ENCODE measurements around the gene ARID4B.

Gene ARID4B

DNA sequence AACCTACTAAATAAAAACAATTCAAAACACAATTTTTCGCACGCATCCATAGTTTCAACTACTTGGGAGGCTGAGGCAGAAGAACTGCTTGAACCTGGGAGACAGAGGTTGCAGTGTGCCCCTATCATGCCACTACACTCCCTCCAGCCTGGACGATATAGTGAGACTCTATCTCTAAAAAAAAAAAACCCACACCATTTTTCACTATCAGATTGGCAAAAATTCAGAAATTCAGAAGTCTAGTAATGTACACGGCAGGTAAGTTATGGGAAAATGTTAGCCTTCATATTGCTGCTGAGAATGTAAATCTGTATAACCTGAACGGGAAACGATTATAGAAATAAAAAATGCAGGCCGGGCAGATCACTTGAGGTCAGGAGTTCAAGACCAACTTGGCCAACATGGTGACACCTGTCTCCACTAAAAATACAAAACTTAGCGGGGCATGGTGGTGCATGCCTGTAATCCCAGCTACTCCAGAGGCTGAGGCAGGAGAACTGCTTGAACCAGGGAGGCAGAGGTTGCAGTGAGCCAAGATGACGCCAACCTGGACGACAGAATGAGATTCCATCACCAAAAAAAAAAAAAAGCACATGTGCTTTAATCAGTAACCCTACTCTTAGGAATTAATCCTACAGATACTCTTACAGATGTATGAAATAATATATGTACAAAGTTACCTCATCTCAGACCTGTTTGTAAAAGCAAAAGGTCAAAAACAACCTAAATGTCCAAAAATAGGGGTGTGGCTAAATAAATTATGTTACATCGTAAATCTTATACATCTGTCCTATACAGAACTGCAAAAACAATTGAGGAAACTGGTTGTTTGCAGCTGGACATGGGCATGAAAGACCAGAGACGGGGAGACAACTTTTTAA lies 37.9 kb downstream of the ARID4B start:
- DNase-seq (no peak), ATAC-seq (ENCODE audit: insufficient read depth, low read depth) (no peak)
- Histone ChIP-seq H3K9ac (ENCODE audit: low read depth, low read length) (no peak overlapping the region), H3K36me3 (ENCODE audit: insufficient read depth, low read length) (no peaks in the 10 kb centered on the region), H4K20me1 (ENCODE audit: insufficient read depth, low read length) (peaks cover 45% of the 10 kb centered on the region), H3K9me3 (ENCODE audit: insufficient read depth, low read length, severe bottlenecking) (no peaks in the 10 kb centered on the region), H3K27ac (ENCODE audit: low read length) (no peak overlapping the region), H3K4me1 (ENCODE audit: insufficient read depth, low read length) (peaks cover 47% of the 10 kb centered on the region), H3K27me3 (ENCODE audit: insufficient read depth, low read length, poor library complexity) (no peaks in the 10 kb centered on the region), H3K4me2 (ENCODE audit: insufficient read depth, low read length) (no peak overlapping the region), H2AFZ (ENCODE audit: low read depth, low read length) (no peak overlapping the region), H3K79me2 (ENCODE audit: insufficient read depth, low read length) (peaks cover 99% of the 10 kb centered on the region), H3K4me3 (ENCODE audit: low read depth in 1 of 2, low read length in 2 of 2) (no peak overlapping the region)
- no peak for TF ChIP-seq EZH2 (IDR thresholded peaks at IDR 0.05; ENCODE audit: borderline replicate concordance, low read depth, low read length, severe bottlenecking)
- TF ChIP-seq, protein P1, sequence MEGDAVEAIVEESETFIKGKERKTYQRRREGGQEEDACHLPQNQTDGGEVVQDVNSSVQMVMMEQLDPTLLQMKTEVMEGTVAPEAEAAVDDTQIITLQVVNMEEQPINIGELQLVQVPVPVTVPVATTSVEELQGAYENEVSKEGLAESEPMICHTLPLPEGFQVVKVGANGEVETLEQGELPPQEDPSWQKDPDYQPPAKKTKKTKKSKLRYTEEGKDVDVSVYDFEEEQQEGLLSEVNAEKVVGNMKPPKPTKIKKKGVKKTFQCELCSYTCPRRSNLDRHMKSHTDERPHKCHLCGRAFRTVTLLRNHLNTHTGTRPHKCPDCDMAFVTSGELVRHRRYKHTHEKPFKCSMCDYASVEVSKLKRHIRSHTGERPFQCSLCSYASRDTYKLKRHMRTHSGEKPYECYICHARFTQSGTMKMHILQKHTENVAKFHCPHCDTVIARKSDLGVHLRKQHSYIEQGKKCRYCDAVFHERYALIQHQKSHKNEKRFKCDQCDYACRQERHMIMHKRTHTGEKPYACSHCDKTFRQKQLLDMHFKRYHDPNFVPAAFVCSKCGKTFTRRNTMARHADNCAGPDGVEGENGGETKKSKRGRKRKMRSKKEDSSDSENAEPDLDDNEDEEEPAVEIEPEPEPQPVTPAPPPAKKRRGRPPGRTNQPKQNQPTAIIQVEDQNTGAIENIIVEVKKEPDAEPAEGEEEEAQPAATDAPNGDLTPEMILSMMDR (IDR thresholded peaks at IDR 0.05; ENCODE audit: borderline replicate concordance, extremely low read depth, low read length, poor library complexity, severe bottlenecking), result no peak

DNA sequence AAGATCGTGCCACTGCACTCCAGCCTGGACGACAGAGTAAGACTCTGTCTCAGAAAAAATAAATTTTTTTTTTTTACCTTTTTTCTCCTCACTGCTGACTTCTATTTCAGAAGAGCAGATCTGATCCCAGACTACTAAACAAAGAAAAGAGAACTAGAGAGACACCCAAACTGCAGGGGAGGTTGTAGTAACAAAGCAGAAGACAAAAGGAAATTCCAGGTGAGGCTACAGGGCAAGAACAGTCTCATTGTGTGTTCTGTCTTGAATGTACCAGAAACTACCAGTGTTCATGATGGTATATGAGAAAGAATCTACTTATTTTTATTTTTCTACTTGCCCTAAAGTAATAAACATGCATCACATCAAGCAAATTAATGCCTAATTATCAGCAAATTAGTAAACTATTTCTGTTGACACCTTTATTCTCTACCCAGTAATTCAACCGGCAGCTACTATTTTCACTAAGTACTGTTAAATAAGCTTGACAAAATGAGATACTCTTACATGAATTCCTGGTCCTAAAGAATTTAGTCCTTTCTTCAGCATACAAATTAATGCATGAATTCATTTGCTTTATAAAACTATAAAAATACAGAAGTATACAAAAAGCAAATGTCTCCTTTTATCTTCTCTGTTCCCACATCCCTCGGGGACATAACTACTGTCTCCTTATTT lies 40.6 kb downstream of the ARID4B start:
- no peak for ATAC-seq (ENCODE audit: insufficient read depth, low read depth)
- H3K4me2 ChIP-seq (ENCODE audit: insufficient read depth, low read length), result no peak overlapping the region
- H3K4me1 ChIP-seq (ENCODE audit: insufficient read depth, low read length), result peaks cover 34% of the 10 kb centered on the region
- H3K27ac ChIP-seq (ENCODE audit: low read length), result 0 out of 2 replicates have a peak overlapping the region, but pooled peaks have one; percentile 13
- H3K27me3 ChIP-seq (ENCODE audit: insufficient read depth, low read length, poor library complexity), result no peaks in the 10 kb centered on the region
- TF ChIP-seq EZH2 (IDR thresholded peaks at IDR 0.05; ENCODE audit: borderline replicate concordance, low read depth, low read length, severe bottlenecking), result no peak
- TF ChIP-seq, protein P1 (IDR thresholded peaks at IDR 0.05; ENCODE audit: borderline replicate concordance, extremely low read depth, low read length, poor library complexity, severe bottlenecking), result no peak
- H3K9me3 ChIP-seq (ENCODE audit: insufficient read depth, low read length, severe bottlenecking), result no peaks in the 10 kb centered on the region
- peaks cover 98% of the 10 kb centered on the region for H3K79me2 ChIP-seq (ENCODE audit: insufficient read depth, low read length)
- no peak for DNase-seq
- H3K36me3 ChIP-seq (ENCODE audit: insufficient read depth, low read length), result no peaks in the 10 kb centered on the region
- H4K20me1 ChIP-seq (ENCODE audit: insufficient read depth, low read length), result peaks cover 58% of the 10 kb centered on the region
- no peak overlapping the region for H2AFZ ChIP-seq (ENCODE audit: low read depth, low read length)
- no peak overlapping the region for H3K9ac ChIP-seq (ENCODE audit: low read depth, low read length)
- H3K4me3 ChIP-seq (ENCODE audit: low read depth in 1 of 2, low read length in 2 of 2), result no peak overlapping the region

DNA sequence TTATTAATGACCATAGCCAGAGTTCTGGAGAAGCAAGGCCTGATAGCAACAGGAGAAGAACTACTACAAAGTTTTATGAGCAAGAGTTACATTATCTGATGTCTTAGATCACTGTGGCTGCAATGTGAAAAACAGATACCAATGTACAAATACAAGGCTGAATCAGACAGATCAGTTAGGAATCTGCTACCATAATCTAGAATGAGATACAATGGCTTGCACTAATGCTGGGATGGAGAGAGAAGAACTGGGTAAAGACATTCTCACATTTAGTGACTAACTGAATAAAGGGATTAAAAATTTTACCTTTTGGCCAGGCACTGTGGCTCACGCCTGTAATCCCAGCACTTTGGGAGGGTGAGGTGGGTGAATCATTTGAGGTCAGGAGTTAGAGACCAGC lies 41.3 kb downstream of the ARID4B start:
- peaks cover 31% of the 10 kb centered on the region for H3K4me1 ChIP-seq (ENCODE audit: insufficient read depth, low read length)
- no peak overlapping the region; the same call in 1 of the 2 replicates for H3K27ac ChIP-seq (ENCODE audit: low read length)
- no peak overlapping the region for H3K4me3 ChIP-seq (ENCODE audit: low read depth in 1 of 2, low read length in 2 of 2)
- no peak for DNase-seq
- H3K79me2 ChIP-seq (ENCODE audit: insufficient read depth, low read length), result peaks cover 98% of the 10 kb centered on the region
- no peak for ATAC-seq (ENCODE audit: insufficient read depth, low read depth)
- H3K9me3 ChIP-seq (ENCODE audit: insufficient read depth, low read length, severe bottlenecking), result no peaks in the 10 kb centered on the region
- no peak overlapping the region for H3K4me2 ChIP-seq (ENCODE audit: insufficient read depth, low read length)
- no peak overlapping the region for H2AFZ ChIP-seq (ENCODE audit: low read depth, low read length)
- H4K20me1 ChIP-seq (ENCODE audit: insufficient read depth, low read length), result peaks cover 57% of the 10 kb centered on the region
- no peaks in the 10 kb centered on the region for H3K36me3 ChIP-seq (ENCODE audit: insufficient read depth, low read length)
- H3K9ac ChIP-seq (ENCODE audit: low read depth, low read length), result no peak overlapping the region
- H3K27me3 ChIP-seq (ENCODE audit: insufficient read depth, low read length, poor library complexity), result no peaks in the 10 kb centered on the region
- TF ChIP-seq, protein P1 (IDR thresholded peaks at IDR 0.05; ENCODE audit: borderline replicate concordance, extremely low read depth, low read length, poor library complexity, severe bottlenecking), result no peak
- no peak for TF ChIP-seq EZH2 (IDR thresholded peaks at IDR 0.05; ENCODE audit: borderline replicate concordance, low read depth, low read length, severe bottlenecking)

Data from DND-41 (cell line).